Bone marrow (tissue), 2 donors: ENCODE data around the gene PAN2.
"Not testable (repeated sequence)": the region's sequence is repeated elsewhere in the genome, so short reads cannot be mapped to it uniquely, and the experiment has no call there.

Experiments used
- DNase-seq, 2 donors: peaks; one replicate each; lab custom pipeline; 2025; lab: John Stamatoyannopoulos, UW

The PAN2 gene

GRCh38 chr12:56333679-56334489 is at the start of gene PAN2:
Gene PAN2 (minus strand): TSS chr12:56334000. CDS start chr12:56333094, 906 bp downstream.
- peak; percentile 88 to 97 for DNase-seq

- DNase-seq, result no peak
Measured at GRCh38 chr12:56382611-56383010, 48.8 kb upstream of the PAN2 start.

- DNase-seq, result no peak
Measured at GRCh38 chr12:56377989-56378316, 44.2 kb upstream of the PAN2 start.

GRCh38 chr12:56377310-56377988 is 43.6 kb upstream of the PAN2 start:
- no peak for DNase-seq

GRCh38 chr12:56375598-56376434 is 42.0 kb upstream of the PAN2 start:
- no peak for DNase-seq

- no peak for DNase-seq
Measured at GRCh38 chr12:56374726-56375597, 41.2 kb upstream of the PAN2 start.

GRCh38 chr12:56373515-56373914 is 39.7 kb upstream of the PAN2 start:
- DNase-seq, result no peak

GRCh38 chr12:56366948-56367347 is 33.1 kb upstream of the PAN2 start:
- no peak for DNase-seq

GRCh38 chr12:56362130-56363059 is 28.6 kb upstream of the PAN2 start, which contains the start of gene APOF:
Gene APOF (minus strand): TSS chr12:56362857. CDS start chr12:56362745, 112 bp downstream.
- DNase-seq, result no peak

- no peak for DNase-seq
Measured at GRCh38 chr12:56361487-56362129, 27.8 kb upstream of the PAN2 start.

- peak; percentile 87 to 99 for DNase-seq
Measured at GRCh38 chr12:56359851-56360767, 26.3 kb upstream of the PAN2 start, which contains the start of gene STAT2. Gene STAT2 (minus strand): TSS chr12:56360107. CDS start chr12:56356571, 3,536 bp downstream.

GRCh38 chr12:56358836-56359532 is 25.2 kb upstream of the PAN2 start:
- DNase-seq, result peak in 1 of 2 donors; percentile 46

GRCh38 chr12:56351325-56351724 is 17.5 kb upstream of the PAN2 start:
- DNase-seq, result no peak

GRCh38 chr12:56350662-56351061 is 16.9 kb upstream of the PAN2 start:
- no peak for DNase-seq

GRCh38 chr12:56348776-56349175 is 15.0 kb upstream of the PAN2 start:
- no peak for DNase-seq

GRCh38 chr12:56347255-56347654 is 13.5 kb upstream of the PAN2 start:
- DNase-seq, result not testable (repeated sequence)

- no peak for DNase-seq
Measured at GRCh38 chr12:56346675-56347074, 12.9 kb upstream of the PAN2 start.

- DNase-seq, result not testable (repeated sequence)
Measured at GRCh38 chr12:56342290-56342689, 8.5 kb upstream of the PAN2 start.
